NCI-H226 (cell line): ENCODE data around the gene RASA4B.
"Not testable (repeated sequence)": the region's sequence is repeated elsewhere in the genome, so short reads cannot be mapped to it uniquely, and the experiment has no call there.

Experiments
- DNase-seq: peaks from one replicate; pipeline ENCODE4 v3.0.0-alpha.2; 2015

Gene RASA4B

GRCh38 chr7:102472126-102473041 is 45.2 kb downstream of the RASA4B start:
- no peak for DNase-seq

- DNase-seq: no peak
Observed at GRCh38 chr7:102471791-102472125, 45.8 kb downstream of the RASA4B start.

DNA sequence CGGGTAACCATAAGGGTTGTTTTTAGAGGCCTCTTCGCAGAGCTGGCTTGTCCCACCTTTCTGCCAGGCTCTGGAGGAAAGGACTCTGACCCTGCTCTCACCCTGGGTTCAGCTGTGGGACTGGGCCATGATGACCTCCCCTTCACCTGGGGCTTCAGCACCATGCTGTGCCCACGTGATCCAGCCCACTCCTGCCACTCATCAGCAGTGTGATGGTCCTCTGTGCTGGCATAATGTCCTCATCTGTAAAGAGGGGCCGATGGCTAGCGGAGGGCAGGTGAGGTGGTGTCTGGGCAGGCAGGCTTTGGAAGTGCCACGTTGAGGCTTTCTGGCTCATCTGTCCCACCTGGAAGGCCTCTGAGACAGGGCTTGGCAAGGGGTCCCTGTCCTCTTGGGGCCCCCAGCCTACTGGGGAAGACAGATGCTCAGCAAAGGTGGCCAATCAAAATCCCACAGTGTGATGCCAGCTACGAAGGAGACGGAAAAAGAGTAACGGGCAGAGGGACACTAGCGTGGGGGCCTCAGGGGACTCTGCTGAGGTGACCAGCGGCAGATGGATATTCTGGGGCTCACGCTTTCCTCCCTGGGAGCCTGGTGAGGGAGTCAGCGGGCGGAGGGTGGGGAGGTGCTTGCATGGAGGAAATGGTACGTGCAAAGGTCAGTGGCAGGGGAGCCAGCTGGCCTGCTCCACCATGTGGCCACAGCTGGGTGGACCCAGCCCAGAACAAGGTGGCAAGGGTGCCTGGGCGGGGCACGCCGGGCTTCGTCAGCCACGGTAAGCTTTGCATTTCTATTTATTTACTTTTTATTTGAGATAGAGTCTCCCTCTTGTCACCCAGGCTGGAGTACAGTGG is 47.4 kb downstream of the RASA4B start:
- DNase-seq: no peak

DNA sequence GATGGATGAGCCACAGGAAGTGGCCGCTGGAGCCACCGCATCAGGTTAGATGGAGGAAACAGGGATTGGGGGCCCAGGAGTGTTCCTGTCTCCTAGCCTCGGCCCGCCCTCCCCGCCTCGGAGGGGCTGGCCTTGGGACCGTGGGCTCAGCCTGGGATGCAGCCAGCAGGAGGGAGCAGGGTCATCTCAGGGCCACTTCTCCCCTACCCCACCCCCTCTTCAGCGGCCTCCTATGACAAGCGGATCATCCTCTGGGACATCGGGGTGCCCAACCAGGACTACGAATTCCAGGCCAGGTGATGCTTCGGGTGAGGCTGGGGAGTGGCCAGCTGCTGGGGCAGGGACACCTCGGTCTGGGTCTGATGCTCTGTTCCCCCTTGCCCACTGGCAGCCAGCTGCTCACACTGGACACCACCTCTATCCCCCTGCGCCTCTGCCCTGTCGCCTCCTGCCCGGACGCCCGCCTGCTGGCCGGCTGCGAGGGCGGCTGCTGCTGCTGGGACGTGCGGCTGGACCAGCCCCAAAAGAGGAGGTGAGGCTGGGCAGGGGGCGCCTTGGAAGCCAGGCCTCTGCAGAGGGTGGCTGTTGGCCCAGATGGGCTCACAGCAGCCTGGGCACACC is 48.1 kb downstream of the RASA4B start:
- DNase-seq: no peak

DNA sequence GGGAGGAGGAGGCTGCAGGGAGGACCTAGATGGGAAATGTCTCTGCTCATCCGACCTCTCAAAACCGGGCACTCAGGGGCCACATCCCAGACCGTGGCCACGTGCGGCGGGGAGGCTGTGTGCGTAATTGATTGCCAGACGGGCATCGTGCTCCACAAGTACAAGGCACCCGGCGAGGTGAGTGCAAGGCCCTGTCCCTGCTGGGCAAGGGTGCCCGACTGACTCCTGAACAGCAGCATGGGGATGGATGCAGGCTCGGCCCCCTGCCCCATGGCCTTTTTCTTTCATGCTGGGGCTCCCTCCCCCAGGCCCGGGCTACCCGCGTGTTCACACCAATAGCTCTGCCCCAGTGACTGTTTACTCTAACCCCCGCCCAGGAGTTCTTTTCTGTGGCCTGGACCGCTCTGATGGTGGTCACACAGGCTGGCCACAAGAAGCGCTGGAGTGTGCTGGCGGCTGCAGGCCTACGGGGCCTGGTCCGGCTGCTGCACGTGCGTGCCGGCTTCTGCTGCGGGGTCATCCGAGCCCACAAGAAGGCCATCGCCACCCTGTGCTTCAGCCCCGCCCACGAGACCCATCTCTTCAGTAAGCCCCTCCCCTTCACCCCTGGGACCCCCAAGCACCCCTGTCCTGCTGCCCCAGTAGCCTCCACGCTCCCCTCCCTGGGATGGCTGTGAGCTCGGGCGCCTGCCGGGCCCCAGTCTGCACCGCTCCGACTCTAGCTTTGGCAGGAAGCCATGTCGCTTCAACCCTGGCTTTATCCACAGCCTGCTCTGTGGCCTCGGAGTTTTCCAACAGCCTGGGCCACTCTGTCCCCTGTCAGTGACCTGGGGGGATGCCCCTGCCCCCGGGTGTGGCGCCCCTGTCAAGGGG is 48.9 kb downstream of the RASA4B start:
- no peak for DNase-seq

GRCh38 chr7:102467581-102468477 is 49.7 kb downstream of the RASA4B start:
- no peak for DNase-seq

DNA sequence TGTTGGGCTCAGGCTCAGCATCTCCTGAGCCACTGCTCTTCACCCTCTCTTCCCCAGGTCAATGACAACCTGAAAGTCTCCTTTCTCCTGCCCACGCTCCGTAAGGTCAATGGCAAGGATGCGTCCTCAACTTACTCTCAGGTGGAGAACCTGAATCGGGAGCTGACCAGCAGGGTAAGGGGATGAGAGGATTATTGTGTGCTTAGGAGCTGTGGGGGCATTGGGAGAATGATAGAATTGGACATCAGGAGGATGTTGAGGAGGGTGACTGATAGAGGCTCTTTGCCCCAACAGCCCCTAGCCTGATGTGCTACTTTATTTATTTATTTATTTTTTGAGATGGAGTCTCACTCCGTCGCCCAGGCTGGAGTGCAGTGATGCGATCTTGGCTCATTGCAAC is 51.5 kb downstream of the RASA4B start:
- no peak for DNase-seq

DNA sequence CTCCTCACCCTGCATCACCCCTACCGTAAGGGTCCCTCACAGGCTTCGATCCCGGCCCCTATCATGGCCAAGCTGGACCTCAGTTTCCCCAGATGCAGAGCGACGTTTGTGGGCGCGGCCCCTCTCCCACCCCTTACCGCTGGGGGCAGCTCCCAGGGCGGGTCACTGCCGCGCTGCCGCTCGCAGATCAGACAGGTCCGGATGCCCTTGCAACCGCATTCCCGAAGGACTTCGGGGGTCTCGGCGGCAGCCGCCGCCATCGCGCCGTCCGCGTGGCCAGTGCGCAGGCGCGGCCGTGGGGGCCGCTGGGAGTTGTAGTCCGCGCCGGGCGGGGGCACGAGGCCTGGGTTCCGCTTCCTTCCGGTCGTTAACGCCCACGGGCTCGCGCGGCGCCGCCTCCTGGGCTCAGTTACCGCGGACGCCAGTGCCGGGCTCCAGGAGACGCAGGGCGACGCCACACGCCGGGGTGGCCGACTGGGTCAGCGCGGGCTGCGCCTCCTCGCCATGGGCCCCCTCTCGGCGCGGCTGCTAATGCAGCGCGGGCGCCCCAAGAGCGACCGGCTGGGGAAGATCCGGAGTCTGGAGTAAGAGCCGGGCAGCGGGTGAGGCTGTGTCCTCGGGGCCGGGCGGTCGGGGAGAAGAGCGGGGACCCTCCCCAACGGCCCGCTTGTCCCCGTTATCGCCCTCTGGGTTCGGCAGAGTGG is 52.8 kb downstream of the RASA4B start, which contains the start of the genes ALKBH4 and LRWD1:
Gene ALKBH4, minus strand, starts transcription at position 287 of the 704 bp plus-strand sequence. Its CDS starts 27 bp downstream, at position 260.
Gene LRWD1, plus strand, starts transcription at position 408 of the 704 bp plus-strand sequence. Its CDS starts 97 bp downstream, at position 505.
- DNase-seq: peak; percentile 82

GRCh38 chr7:102463841-102464576 is 53.6 kb downstream of the RASA4B start:
- no peak for DNase-seq

DNA sequence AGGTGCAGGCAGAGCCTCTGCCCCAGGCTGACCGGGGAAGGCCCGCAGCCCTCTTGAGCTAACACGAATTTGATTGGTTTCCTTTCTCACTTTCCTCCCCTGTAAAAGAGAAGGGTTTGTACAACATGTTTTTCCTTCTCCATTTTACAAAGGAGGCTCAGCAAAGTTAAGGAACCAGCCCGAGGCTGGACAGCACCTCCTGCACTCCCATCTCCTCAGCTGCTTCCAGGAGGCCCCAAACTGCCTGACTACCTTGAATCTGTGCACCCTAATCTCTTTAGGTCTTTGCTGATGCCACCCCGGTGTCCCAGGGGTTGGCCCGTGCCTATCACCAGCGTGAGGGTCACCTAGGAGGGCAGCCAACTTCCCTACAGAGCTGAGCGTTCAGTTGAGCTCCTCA is 57.1 kb downstream of the RASA4B start:
- DNase-seq: no peak

DNA sequence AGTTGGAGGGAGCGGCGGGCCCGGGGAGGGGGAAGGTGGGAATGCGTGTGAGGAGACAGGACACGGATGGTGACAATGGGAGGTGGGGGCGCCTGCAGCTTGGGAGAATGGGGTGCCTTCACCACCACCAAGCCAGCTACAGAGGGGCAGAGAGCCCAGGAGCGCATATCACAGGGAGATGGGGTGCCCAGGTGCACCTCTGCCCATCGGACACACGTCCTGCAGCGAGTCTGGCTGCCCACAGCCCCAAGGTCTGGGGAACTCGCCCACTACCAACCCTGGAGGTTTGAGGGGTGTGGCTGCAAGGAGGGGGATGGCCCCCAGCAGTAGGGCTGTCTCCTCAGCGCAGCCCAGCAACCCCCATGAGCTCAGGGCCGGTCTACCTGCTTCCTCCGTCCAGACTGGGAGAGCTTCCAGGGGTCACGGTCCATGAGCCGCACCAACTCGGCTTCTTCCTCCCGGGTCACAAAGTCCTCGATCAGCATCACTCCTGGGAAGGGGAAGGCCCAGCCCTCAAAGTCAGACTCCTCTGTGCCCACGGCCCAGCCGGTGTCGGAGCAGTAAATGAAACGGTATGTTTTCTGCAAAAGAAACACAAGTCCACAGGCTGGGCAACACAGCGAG is 58.2 kb downstream of the RASA4B start:
- DNase-seq: no peak

GRCh38 chr7:102457352-102457924 is 60.1 kb downstream of the RASA4B start:
- DNase-seq: no peak

DNA sequence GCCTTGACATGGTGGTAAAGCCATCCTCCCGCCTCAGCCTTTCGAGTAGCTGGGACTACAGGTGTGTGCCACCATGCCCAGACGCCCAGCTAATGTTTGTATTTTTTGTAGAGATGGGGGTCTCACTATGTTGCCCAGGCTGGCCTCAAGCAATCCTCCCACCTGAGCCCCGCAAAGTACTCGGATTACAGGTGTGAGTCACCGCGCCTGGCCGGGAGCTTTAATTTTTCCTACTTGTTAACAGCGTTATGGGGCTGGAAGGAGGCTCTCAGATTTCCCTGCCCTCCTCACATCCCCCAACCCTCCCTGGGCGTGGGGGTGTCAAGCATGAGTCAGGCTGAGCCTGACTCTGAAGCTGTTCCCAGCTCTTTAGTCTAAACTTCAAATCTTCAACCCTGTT is 61.2 kb downstream of the RASA4B start:
- peak; percentile 75 for DNase-seq

GRCh38 chr7:102455596-102455995 is 62.0 kb downstream of the RASA4B start:
- no peak for DNase-seq

DNA sequence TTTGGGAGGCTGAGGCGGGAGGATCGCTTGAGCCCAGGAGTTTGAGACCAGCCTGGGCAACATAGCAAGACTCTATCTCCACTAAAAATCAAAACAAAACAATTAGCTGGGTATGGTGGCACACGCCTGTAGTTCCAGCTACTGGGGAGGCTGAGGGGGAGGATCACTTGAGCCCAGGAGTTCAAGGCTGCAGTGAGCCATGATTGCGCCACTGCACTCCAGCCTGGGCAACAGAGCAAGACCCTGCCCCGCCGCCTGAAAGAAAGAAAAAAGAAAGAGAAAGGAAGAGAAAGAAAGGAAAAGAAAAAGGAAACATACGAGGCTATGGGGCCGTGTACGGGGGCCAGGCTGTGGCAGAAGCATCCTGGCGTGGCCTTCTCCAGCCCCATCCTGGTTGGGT is 62.6 kb downstream of the RASA4B start:
- DNase-seq: not testable (repeated sequence)

GRCh38 chr7:102454468-102454867 is 63.1 kb downstream of the RASA4B start:
- no peak for DNase-seq

- no peak for DNase-seq
Observed at GRCh38 chr7:102453319-102453718, 64.3 kb downstream of the RASA4B start.

- DNase-seq: no peak
Observed at GRCh38 chr7:102452451-102452850, 65.1 kb downstream of the RASA4B start.
